AG04450 (cell line): ENCODE measurements around the gene ITIH5. TPM values are rescaled to one million over a fixed set of nuclear protein-coding genes. Genes with fewer than 3 reads are reported as not detected.

Source experiments
- CTCF ChIA-PET: fragments of 300-600, 350-600 bp; formaldehyde crosslinking; extraction: SDS; loops from one replicate; lab custom pipeline; 2022; ENCODE audit warnings: antibody characterized with exemption, inconsistent platforms; lab: Charles Lee
- POLR2A ChIA-PET: fragments of 350-600 bp; formaldehyde crosslinking; extraction: SDS; loops from one replicate; lab custom pipeline; 2021; ENCODE audit warnings: antibody characterized with exemption, inconsistent platforms; lab: Yijun Ruan, JAX
- DNase-seq: peaks from one replicate; pipeline ENCODE4 v3.0.0-alpha.2; 2011; ENCODE audit warnings: low read depth, low spot score
- H3K27ac ChIP-seq: one replicate; pipeline ENCODE4 v1.5.1; 2012; ENCODE audit warnings: low read depth, low read length, control low read depth
- H3K27me3 ChIP-seq: one replicate; pipeline ENCODE4 v1.6.0; 2012; ENCODE audit warnings: low read length; ENCODE audit not compliant: control insufficient read depth, insufficient read depth
- H3K4me3 ChIP-seq: 2 replicates; pipeline ENCODE4 v1.5.1; 2011; ENCODE audit warnings: mild to moderate bottlenecking, low read depth, low read length, control low read depth
- H3K9me3 ChIP-seq: 2 replicates; pipeline ENCODE4 v1.5.1; 2012; ENCODE audit warnings: low read length; ENCODE audit not compliant: control insufficient read depth, insufficient read depth
- CTCF ChIP-seq: IDR thresholded peaks from 2 replicates; pipeline ENCODE4 v1.5.1; 2011; ENCODE audit warnings: low read depth, low read length, control low read depth, inconsistent platforms
- polyA plus RNA-seq: library from polyadenylated mRNA; depleted of rRNA; stranded (reverse); fragments of >200 nt; gene quantifications from 2 replicates; pipeline ENCODE4 v1.2.3, GENCODE V29; 2011

ITIH5 gene
- polyA plus RNA-seq, 1 experiment: 0.11 TPM

GRCh38 chr10:7590271-7590670 lies 76.5 kb downstream of the ITIH5 start:
- ChIA-PET POLR2A (no interaction called here), CTCF (interaction anchor here (0.6 kb wide), 1 partner anchor 282 kb away, joined by 3 read pairs; no protein-coding TSS in a partner anchor)
- DNase-seq: no peak
- no peak for TF ChIP-seq CTCF
- Histone ChIP-seq H3K4me3 (no peak overlapping the region), H3K27me3 (no peaks in the 10 kb centered on the region), H3K27ac (no peak overlapping the region), H3K9me3 (peaks cover 7% of the 10 kb centered on the region; the same call in 1 of the 2 replicates)

- ChIA-PET CTCF (no interaction called here), POLR2A (no interaction called here)
- no peaks in the 10 kb centered on the region for H3K27me3 ChIP-seq
- peaks cover 7% of the 10 kb centered on the region; the same call in 1 of the 2 replicates for H3K9me3 ChIP-seq
- no peak for TF ChIP-seq CTCF
- no peak for DNase-seq
- H3K27ac ChIP-seq: no peak overlapping the region
- no peak overlapping the region for H3K4me3 ChIP-seq
Observed at GRCh38 chr10:7589748-7590147, 77.0 kb downstream of the ITIH5 start.

- ChIA-PET POLR2A (no interaction called here), CTCF (no interaction called here)
- H3K4me3 ChIP-seq: no peak overlapping the region
- H3K27ac ChIP-seq: no peak overlapping the region
- H3K27me3 ChIP-seq: no peaks in the 10 kb centered on the region
- DNase-seq: no peak
- TF ChIP-seq CTCF: no peak
- H3K9me3 ChIP-seq: peaks cover 4% of the 10 kb centered on the region; the same call in 1 of the 2 replicates
Observed at GRCh38 chr10:7587865-7588188, 78.9 kb downstream of the ITIH5 start.

GRCh38 chr10:7587168-7587864 lies 79.5 kb downstream of the ITIH5 start:
- Histone ChIP-seq H3K4me3 (no peak overlapping the region), H3K9me3 (no peaks in the 10 kb centered on the region; the same call in 1 of the 2 replicates), H3K27me3 (no peaks in the 10 kb centered on the region), H3K27ac (no peak overlapping the region)
- no peak for TF ChIP-seq CTCF
- DNase-seq: no peak
- CTCF ChIA-PET: no interaction called here
- POLR2A ChIA-PET: no interaction called here

GRCh38 chr10:7585228-7585627 lies 81.5 kb downstream of the ITIH5 start:
- DNase-seq: no peak
- no peak overlapping the region for H3K4me3 ChIP-seq
- H3K27ac ChIP-seq: no peak overlapping the region
- no peaks in the 10 kb centered on the region for H3K27me3 ChIP-seq
- ChIA-PET POLR2A (no interaction called here), CTCF (interaction anchor here (0.6 kb wide), 1 partner anchor 11 kb away, joined by 5 read pairs; no protein-coding TSS in a partner anchor)
- H3K9me3 ChIP-seq: no peaks in the 10 kb centered on the region; the same call in 1 of the 2 replicates
- no peak for TF ChIP-seq CTCF
